Mesenchymal stem cell (in vitro differentiated cells and primary cell): Measurements from ENCODE around the gene GTF2H4. TPM values are rescaled to one million over a fixed set of nuclear protein-coding genes. Genes with fewer than 3 reads are reported as not detected.
A peak's percentile ranks its signal among the peaks of the same experiment; 100 is the strongest.

Experiments used
- DNase-seq: peaks from one replicate; pipeline ENCODE4 v3.0.0-alpha.2; 2013
- H2AFZ ChIP-seq: one replicate; pipeline ENCODE4 v1.6.1; 2013; ENCODE audit warnings: low read depth, mild to moderate bottlenecking, control low read depth, inconsistent platforms, low read length, moderate library complexity
- H2AK5ac ChIP-seq: 2 replicates; pipeline ENCODE4 v1.6.1; 2013; ENCODE audit warnings: low read length, moderate library complexity, mild to moderate bottlenecking, inconsistent platforms; ENCODE audit not compliant: severe bottlenecking
- H2BK120ac ChIP-seq: one replicate; pipeline ENCODE4 v1.6.1; 2013; ENCODE audit warnings: low read depth, mild to moderate bottlenecking, inconsistent platforms, low read length, moderate library complexity
- H2BK12ac ChIP-seq, 2 experiments: one replicate each; pipeline ENCODE4 v1.6.1; 2013; ENCODE audit warnings: inconsistent platforms in 2 of 2, low read length in 2 of 2, mild to moderate bottlenecking in 2 of 2, moderate library complexity in 2 of 2, control low read depth in 1 of 2
- H2BK15ac ChIP-seq: one replicate; pipeline ENCODE4 v1.6.1; 2013; ENCODE audit warnings: mild to moderate bottlenecking, low read depth, inconsistent platforms; ENCODE audit not compliant: poor library complexity, severe bottlenecking
- H2BK5ac ChIP-seq: 2 replicates; pipeline ENCODE4 v1.6.1; 2013; ENCODE audit warnings: low read depth, mild to moderate bottlenecking, low read length, control low read depth, inconsistent platforms; ENCODE audit not compliant: poor library complexity, severe bottlenecking
- H3K14ac ChIP-seq, 2 experiments: one replicate each; pipeline ENCODE4 v1.6.1; 2013; ENCODE audit warnings: inconsistent platforms in 2 of 2, low read length in 2 of 2, control low read depth in 1 of 2, mild to moderate bottlenecking in 1 of 2, moderate library complexity in 1 of 2
- H3K18ac ChIP-seq, 2 experiments: one replicate each; pipeline ENCODE4 v1.6.1; 2013; ENCODE audit warnings: inconsistent platforms in 2 of 2, low read length in 2 of 2, control low read depth in 1 of 2, low read depth in 1 of 2, mild to moderate bottlenecking in 1 of 2
- H3K23ac ChIP-seq, 2 experiments: one replicate each; pipeline ENCODE4 v1.6.1; 2013; ENCODE audit warnings: inconsistent platforms in 2 of 2, low read length in 2 of 2, mild to moderate bottlenecking in 2 of 2, moderate library complexity in 2 of 2, control low read depth in 1 of 2
- H3K27ac ChIP-seq: 2 replicates; pipeline ENCODE4 v1.5.1; 2013; ENCODE audit warnings: mild to moderate bottlenecking, moderate library complexity, low read length, control low read depth, inconsistent platforms; ENCODE audit not compliant: poor library complexity, severe bottlenecking
- H3K27me3 ChIP-seq, 2 experiments: 2 replicates each; pipeline versions ENCODE4 v1.6.1 to v1.7.0; 2013; ENCODE audit warnings: low read length in 2 of 2, mild to moderate bottlenecking in 2 of 2, moderate library complexity in 2 of 2, control low read depth in 1 of 2, inconsistent platforms in 1 of 2; ENCODE audit not compliant: control insufficient read depth in 1 of 2, insufficient read depth in 1 of 2
- H3K36me3 ChIP-seq, 2 experiments: 2 replicates each; pipeline versions ENCODE4 v1.6.1 to v1.7.0; 2013; ENCODE audit warnings: low read length in 2 of 2, control low read depth in 1 of 2, inconsistent platforms in 1 of 2, low read depth in 1 of 2, mild to moderate bottlenecking in 1 of 2; ENCODE audit not compliant: insufficient read depth in 2 of 2, control insufficient read depth in 1 of 2
- H3K4ac ChIP-seq, 2 experiments: one replicate each; pipeline ENCODE4 v1.6.1; 2013; ENCODE audit warnings: inconsistent platforms in 2 of 2, low read length in 2 of 2, mild to moderate bottlenecking in 2 of 2, moderate library complexity in 2 of 2, control low read depth in 1 of 2, low read depth in 1 of 2
- H3K4me1 ChIP-seq: 2 replicates; pipeline ENCODE4 v1.6.1; 2013; ENCODE audit warnings: low read depth, low read length, control low read depth; ENCODE audit not compliant: control insufficient read depth, insufficient read depth
- H3K4me2 ChIP-seq: 2 replicates; pipeline ENCODE4 v1.6.1; 2013; ENCODE audit warnings: low read length, mild to moderate bottlenecking, inconsistent platforms; ENCODE audit not compliant: poor library complexity, severe bottlenecking
- H3K4me3 ChIP-seq, 2 experiments: 2 replicates each; pipeline versions ENCODE4 v1.5.1 to v1.7.0; 2013; ENCODE audit warnings: low read length in 2 of 2, mild to moderate bottlenecking in 2 of 2, control low read depth in 1 of 2, low read depth in 1 of 2; ENCODE audit not compliant: insufficient read depth in 1 of 2
- H3K79me1 ChIP-seq: replicated peaks from 2 replicates; pipeline ENCODE4 v1.6.1; 2013; ENCODE audit warnings: mild to moderate bottlenecking, control low read depth, low read length, inconsistent platforms; ENCODE audit not compliant: poor library complexity, severe bottlenecking
- H3K9ac ChIP-seq: 2 replicates; pipeline ENCODE4 v1.7.0; 2013; ENCODE audit warnings: mild to moderate bottlenecking, low read length, moderate library complexity
- H3K9me3 ChIP-seq: 2 replicates; pipeline ENCODE4 v1.7.0; 2013; ENCODE audit warnings: mild to moderate bottlenecking, low read length; ENCODE audit not compliant: control insufficient read depth
- H4K8ac ChIP-seq: one replicate; pipeline ENCODE4 v1.6.1; 2013; ENCODE audit warnings: inconsistent platforms, mild to moderate bottlenecking, low read length, moderate library complexity
- H4K91ac ChIP-seq: one replicate; pipeline ENCODE4 v1.6.1; 2013; ENCODE audit warnings: mild to moderate bottlenecking, low read length, inconsistent platforms
- WGBS: methylation state at CpG from one replicate; pipeline ENCODE4 v1.1.7; 2013; ENCODE audit warnings: mixed read lengths; 5-methylcytosine and 5-hydroxymethylcytosine counted together
- small RNA-seq: library from polyadenylated mRNA; stranded (forward); fragments of <200 nt; extraction: miRNeasy Mini kit (QIAGEN cat#:217004); gene quantifications from one replicate; pipeline ENCODE3, GENCODE V24; 2013; ENCODE audit warnings: low read depth

The GTF2H4 gene

GRCh38 chr6:30960907-30961673, 53.1 kb downstream of the GTF2H4 start:
- 90% methylated on average over 5 of the region's 9 CpGs for WGBS
- no peaks in the 10 kb centered on the region for H3K9me3 ChIP-seq

DNA sequence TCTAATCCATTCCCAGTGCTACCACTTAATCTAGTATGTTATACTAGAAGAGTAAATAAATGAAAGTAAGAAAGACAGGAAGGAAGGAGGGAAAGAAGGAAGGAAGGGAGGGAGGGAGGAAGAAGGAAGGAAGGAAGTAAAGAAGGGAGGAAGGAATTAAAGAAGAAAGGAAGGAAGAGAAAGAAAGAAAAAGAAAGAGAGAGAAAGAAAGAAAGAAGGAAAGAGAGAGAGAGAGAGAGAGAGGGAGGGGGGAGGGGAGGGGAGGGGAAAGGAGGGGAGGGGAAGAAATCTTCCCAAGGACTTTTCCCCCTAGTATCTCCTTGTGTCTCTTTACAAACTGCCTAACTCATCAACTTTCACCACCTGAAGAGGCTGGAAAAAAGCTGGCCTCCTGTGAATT, 54.7 kb downstream of the GTF2H4 start:
- no peak overlapping the region for H3K23ac ChIP-seq
- no peak overlapping the region for H3K27ac ChIP-seq
- no peak overlapping the region for H2AK5ac ChIP-seq
- no peak overlapping the region for H3K18ac ChIP-seq
- no peak overlapping the region for H2BK120ac ChIP-seq
- no peak overlapping the region for H2BK12ac ChIP-seq
- H4K91ac ChIP-seq: no peak overlapping the region
- H3K79me1 ChIP-seq: no peaks in the 10 kb centered on the region
- no peak overlapping the region for H4K8ac ChIP-seq
- no peak overlapping the region for H3K14ac ChIP-seq
- H3K27me3 ChIP-seq: peaks cover 11 to 27% of the 10 kb centered on the region in 2 experiments
- no peak overlapping the region for H3K4ac ChIP-seq
- H3K9ac ChIP-seq: no peak overlapping the region
- no peak overlapping the region for H2AFZ ChIP-seq
- H3K4me3 ChIP-seq: no peak overlapping the region
- no peak overlapping the region for H2BK5ac ChIP-seq
- no peak for DNase-seq
- H3K4me2 ChIP-seq: no peak overlapping the region
- H2BK15ac ChIP-seq: no peak overlapping the region
- no peaks in the 10 kb centered on the region for H3K9me3 ChIP-seq
- peaks cover 9% of the 10 kb centered on the region for H3K4me1 ChIP-seq
- no peaks in the 10 kb centered on the region for H3K36me3 ChIP-seq

More at GRCh38 chr6:30960907-30961673, 53.1 kb downstream of the GTF2H4 start:
- Histone ChIP-seq H3K27ac (no peak overlapping the region), H3K27me3 (peaks cover 15 to 41% of the 10 kb centered on the region in 2 experiments), H3K14ac (no peak overlapping the region), H2BK15ac (no peak overlapping the region), H2AK5ac (no peak overlapping the region), H3K4me1 (peaks cover 12% of the 10 kb centered on the region), H2BK120ac (no peak overlapping the region), H3K9ac (no peak overlapping the region), H2BK12ac (no peak overlapping the region), H3K36me3 (no peaks in the 10 kb centered on the region), H3K18ac (no peak overlapping the region), H3K4me2 (no peak overlapping the region), H3K23ac (no peak overlapping the region), H3K4me3 (no peak overlapping the region), H4K8ac (no peak overlapping the region), H3K4ac (no peak overlapping the region), H4K91ac (no peak overlapping the region), H2BK5ac (no peak overlapping the region), H2AFZ (no peak overlapping the region), H3K79me1 (no peaks in the 10 kb centered on the region)
- DNase-seq: peak; percentile 9

- Histone ChIP-seq H4K8ac (no peak overlapping the region), H2BK120ac (no peak overlapping the region), H2AK5ac (no peak overlapping the region), H2BK15ac (no peak overlapping the region), H3K9me3 (no peaks in the 10 kb centered on the region), H2AFZ (no peak overlapping the region), H3K4me1 (peaks cover 9% of the 10 kb centered on the region), H2BK12ac (no peak overlapping the region), H3K18ac (no peak overlapping the region), H3K4me2 (no peak overlapping the region), H3K9ac (no peak overlapping the region), H3K4me3 (no peak overlapping the region), H3K27me3 (peaks cover 8 to 21% of the 10 kb centered on the region in 2 experiments), H2BK5ac (no peak overlapping the region), H3K36me3 (no peaks in the 10 kb centered on the region), H3K23ac (no peak overlapping the region), H3K4ac (no peak overlapping the region), H3K79me1 (no peaks in the 10 kb centered on the region), H3K27ac (no peak overlapping the region), H3K14ac (no peak overlapping the region), H4K91ac (no peak overlapping the region)
- no peak for DNase-seq
- 84% methylated on average over 6 of the region's 6 CpGs for WGBS
Measured at GRCh38 chr6:30963641-30964040, 55.6 kb downstream of the GTF2H4 start.

Small RNAs within 50 kb of the gene (small RNA-seq; reads per million reads assigned to genes)
- gene RF00019: not detected
